ENCODE results near the gene CTNNA3. TPM values are rescaled to one million over a fixed set of nuclear protein-coding genes. Genes with fewer than 3 reads are reported as not detected.
"Not testable (repeated sequence)": the region's sequence is repeated elsewhere in the genome, so short reads cannot be mapped to it uniquely, and the experiment has no call there.

Gene CTNNA3
- total and polyA plus RNA-seq, 4 experiments from 2014 or later: not detected

DNA sequence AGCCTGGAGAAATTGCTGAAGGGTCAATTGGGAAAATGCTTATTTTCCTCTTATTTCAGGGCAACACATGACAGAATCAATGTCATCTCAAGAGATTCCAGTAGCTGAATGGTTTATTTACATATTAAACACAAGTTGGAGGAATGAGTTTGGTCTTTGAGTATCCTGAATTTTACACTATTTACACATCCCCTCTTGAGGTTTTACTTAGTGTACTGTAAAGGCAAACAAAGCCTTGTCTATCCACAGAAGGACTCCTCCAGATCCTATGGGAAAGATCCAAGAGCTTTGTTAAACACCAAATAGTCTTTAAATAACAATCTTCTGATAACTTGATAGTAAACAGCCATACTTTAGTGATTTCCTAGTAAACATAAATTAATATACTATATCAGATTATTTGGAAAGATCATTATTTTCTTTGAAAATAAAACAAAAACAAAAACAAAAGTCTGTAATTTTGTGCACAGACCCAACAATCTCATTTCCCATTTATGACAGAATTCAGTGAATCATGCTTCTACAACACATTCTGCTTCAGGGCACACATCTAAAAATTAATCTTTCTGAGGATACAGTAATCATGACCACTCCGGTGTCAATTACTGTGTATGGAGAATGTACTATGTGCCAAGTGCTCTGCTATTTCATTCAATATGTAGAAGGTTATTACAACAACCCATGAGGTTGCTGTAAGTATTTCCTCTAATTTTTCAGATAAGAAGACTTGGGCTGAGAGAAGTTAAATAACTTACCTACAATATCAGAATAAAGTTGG is 1345.2 kb downstream of the CTNNA3 start:
- intact Hi-C loops (cut with micrococcal nuclease): no loop called here
- H3K27ac Mint-ChIP-seq: no peak overlapping the region
- no peaks in the 10 kb centered on the region for H3K4me1 Mint-ChIP-seq
- ChIA-PET CTCF (ENCODE audit: partially characterized antibody) (no interaction called here), POLR2A (ENCODE audit: partially characterized antibody) (no interaction called here)
- Histone ChIP-seq H3K27me3 (ENCODE audit: insufficient read depth, low read length) (no peaks in the 10 kb centered on the region), H3K4me1 (ENCODE audit: insufficient read depth, low read length) (no peaks in the 10 kb centered on the region), H3K36me3 (ENCODE audit: insufficient read depth, low read length) (no peaks in the 10 kb centered on the region), H3K9me3 (ENCODE audit: control insufficient read depth in 1 of 2, low read length in 2 of 2) (no peaks in the 10 kb centered on the region), H3K4me3 (ENCODE audit: low read length in 2 of 2) (no peak overlapping the region), H3K27ac (ENCODE audit: low read depth, low read length) (no peak overlapping the region)
- peaks cover 0 to 10% (median 2%) of the 10 kb centered on the region in 8 donors for H3K9me3 Mint-ChIP-seq
- no peaks in the 10 kb centered on the region for H3K27me3 Mint-ChIP-seq
- no peak overlapping the region for H3K4me3 Mint-ChIP-seq
- DNase-seq: no peak
- no peaks in the 10 kb centered on the region for H3K36me3 Mint-ChIP-seq

DNA sequence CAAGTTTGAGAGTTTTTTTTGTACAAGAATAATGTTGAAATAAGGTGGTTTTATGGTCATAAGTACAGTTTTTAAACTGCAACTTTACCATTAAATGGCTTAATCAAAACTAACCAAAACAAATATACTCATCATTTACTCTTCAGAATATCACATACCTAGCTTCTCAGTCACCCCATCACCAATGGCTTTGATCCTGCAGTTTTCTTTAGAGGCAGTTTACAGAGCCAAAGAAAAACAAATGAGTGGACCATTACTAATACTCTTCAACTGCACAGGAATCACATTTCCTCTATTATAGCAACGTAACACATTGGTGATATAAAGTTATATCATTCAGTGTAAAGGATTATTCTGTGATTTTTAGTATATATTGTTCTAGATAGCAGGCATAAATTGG is 1346.3 kb downstream of the CTNNA3 start:
- Histone ChIP-seq H3K4me1 (ENCODE audit: insufficient read depth, low read length) (no peaks in the 10 kb centered on the region), H3K27ac (ENCODE audit: low read depth, low read length) (no peak overlapping the region), H3K27me3 (ENCODE audit: insufficient read depth, low read length) (no peaks in the 10 kb centered on the region), H3K4me3 (ENCODE audit: low read length in 2 of 2) (no peak overlapping the region), H3K36me3 (ENCODE audit: insufficient read depth, low read length) (no peaks in the 10 kb centered on the region), H3K9me3 (ENCODE audit: control insufficient read depth in 1 of 2, low read length in 2 of 2) (no peaks in the 10 kb centered on the region)
- intact Hi-C loops (cut with micrococcal nuclease): no loop called here
- no peak overlapping the region for H3K4me3 Mint-ChIP-seq
- no peak for DNase-seq
- no peak overlapping the region for H3K27ac Mint-ChIP-seq
- ChIA-PET POLR2A (ENCODE audit: partially characterized antibody) (no interaction called here), CTCF (ENCODE audit: partially characterized antibody) (no interaction called here)
- H3K36me3 Mint-ChIP-seq: no peaks in the 10 kb centered on the region
- peaks cover 0 to 10% (median 2%) of the 10 kb centered on the region in 8 donors for H3K9me3 Mint-ChIP-seq
- H3K4me1 Mint-ChIP-seq: no peaks in the 10 kb centered on the region
- no peaks in the 10 kb centered on the region for H3K27me3 Mint-ChIP-seq

DNA sequence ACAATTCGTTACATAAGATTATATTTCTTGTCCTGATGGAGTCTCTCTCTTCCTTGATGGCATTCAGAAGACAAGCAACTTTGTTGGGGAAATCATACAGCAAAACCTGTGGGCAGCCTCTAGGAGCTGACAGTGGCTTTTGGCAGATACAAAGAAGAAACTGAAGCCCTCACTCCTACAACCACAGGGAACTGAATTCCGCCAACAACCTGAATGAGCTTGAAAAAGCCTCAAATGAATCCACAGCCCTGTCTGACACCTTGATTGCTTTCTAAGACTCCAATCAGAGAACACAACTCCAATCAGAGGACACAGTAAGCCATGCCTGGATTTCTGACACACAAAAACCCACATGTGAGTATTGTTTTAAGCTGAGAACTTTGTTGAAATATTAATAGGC is 1346.9 kb downstream of the CTNNA3 start:
- H3K4me3 ChIP-seq (ENCODE audit: low read length in 2 of 2): no peak overlapping the region
- intact Hi-C loops (cut with micrococcal nuclease): no loop called here
- peaks cover 0 to 14% (median 2%) of the 10 kb centered on the region in 8 donors for H3K9me3 Mint-ChIP-seq
- H3K36me3 ChIP-seq (ENCODE audit: insufficient read depth, low read length): no peaks in the 10 kb centered on the region
- DNase-seq: no peak
- no peak overlapping the region for H3K4me3 Mint-ChIP-seq
- no peak overlapping the region for H3K27ac ChIP-seq (ENCODE audit: low read depth, low read length)
- no peaks in the 10 kb centered on the region for H3K36me3 Mint-ChIP-seq
- no peaks in the 10 kb centered on the region for H3K27me3 Mint-ChIP-seq
- ChIA-PET POLR2A (ENCODE audit: partially characterized antibody) (no interaction called here), CTCF (ENCODE audit: partially characterized antibody) (no interaction called here)
- H3K9me3 ChIP-seq (ENCODE audit: control insufficient read depth in 1 of 2, low read length in 2 of 2): no peaks in the 10 kb centered on the region
- no peaks in the 10 kb centered on the region for H3K4me1 ChIP-seq (ENCODE audit: insufficient read depth, low read length)
- no peak overlapping the region for H3K27ac Mint-ChIP-seq
- H3K4me1 Mint-ChIP-seq: no peaks in the 10 kb centered on the region
- no peaks in the 10 kb centered on the region for H3K27me3 ChIP-seq (ENCODE audit: insufficient read depth, low read length)

DNA sequence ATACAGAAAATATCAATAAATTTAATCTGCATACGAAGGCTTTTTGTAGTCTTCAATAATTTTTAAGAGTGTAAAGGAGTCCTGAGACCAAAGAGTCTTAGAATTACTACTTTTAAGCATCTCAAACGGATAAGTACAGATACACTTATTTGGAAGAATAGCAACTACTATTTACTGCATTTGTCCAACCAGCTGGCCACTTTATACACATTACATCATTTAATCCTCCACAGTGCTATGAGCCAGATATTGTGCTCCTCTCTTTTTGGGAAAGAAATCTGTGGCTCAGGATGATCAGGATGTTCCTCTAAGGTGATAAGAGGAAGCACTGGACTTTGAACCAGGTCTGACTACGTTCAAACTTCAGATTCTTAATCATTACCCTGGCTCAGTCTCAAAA is 1358.8 kb downstream of the CTNNA3 start:
- Histone ChIP-seq H3K27me3 (ENCODE audit: insufficient read depth, low read length) (no peaks in the 10 kb centered on the region), H3K9me3 (ENCODE audit: control insufficient read depth in 1 of 2, low read length in 2 of 2) (no peaks in the 10 kb centered on the region), H3K27ac (ENCODE audit: low read depth, low read length) (no peak overlapping the region), H3K4me1 (ENCODE audit: insufficient read depth, low read length) (no peaks in the 10 kb centered on the region), H3K4me3 (ENCODE audit: low read length in 2 of 2) (no peak overlapping the region), H3K36me3 (ENCODE audit: insufficient read depth, low read length) (no peaks in the 10 kb centered on the region)
- Mint-ChIP-seq H3K9me3 (peaks cover 3 to 17% (median 9%) of the 10 kb centered on the region in 8 donors), H3K4me1 (no peaks in the 10 kb centered on the region), H3K4me3 (no peak overlapping the region), H3K27me3 (no peaks in the 10 kb centered on the region), H3K36me3 (no peaks in the 10 kb centered on the region), H3K27ac (no peak overlapping the region)
- POLR2A ChIA-PET (ENCODE audit: partially characterized antibody): no interaction called here
- intact Hi-C loops (cut with micrococcal nuclease): no loop called here
- CTCF ChIA-PET (ENCODE audit: partially characterized antibody): no interaction called here
- no peak for DNase-seq

DNA sequence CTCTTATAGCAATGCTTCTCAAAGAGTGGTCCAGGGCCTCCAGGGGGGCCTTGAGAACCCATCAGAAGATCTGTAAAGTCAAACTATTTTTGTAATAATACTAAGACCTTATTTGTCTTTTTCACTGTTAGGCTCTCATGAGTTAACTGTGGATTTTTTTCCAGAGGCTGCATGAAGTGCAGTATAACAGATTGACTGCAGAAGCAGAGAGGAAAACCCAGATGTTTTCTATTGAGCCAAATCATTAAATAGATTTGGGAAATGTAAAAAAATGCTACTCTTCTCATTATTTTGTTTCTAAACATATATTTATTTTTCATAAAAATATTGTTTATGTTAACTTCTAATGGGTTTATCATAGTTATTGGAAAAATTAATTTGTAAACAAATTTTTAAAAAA is 1359.2 kb downstream of the CTNNA3 start:
- CTCF ChIA-PET (ENCODE audit: partially characterized antibody): no interaction called here
- peaks cover 3 to 17% (median 10%) of the 10 kb centered on the region in 8 donors for H3K9me3 Mint-ChIP-seq
- no peak for DNase-seq
- Histone ChIP-seq H3K27me3 (ENCODE audit: insufficient read depth, low read length) (no peaks in the 10 kb centered on the region), H3K9me3 (ENCODE audit: control insufficient read depth in 1 of 2, low read length in 2 of 2) (no peaks in the 10 kb centered on the region), H3K4me3 (ENCODE audit: low read length in 2 of 2) (no peak overlapping the region), H3K36me3 (ENCODE audit: insufficient read depth, low read length) (no peaks in the 10 kb centered on the region), H3K27ac (ENCODE audit: low read depth, low read length) (no peak overlapping the region), H3K4me1 (ENCODE audit: insufficient read depth, low read length) (no peaks in the 10 kb centered on the region)
- H3K27me3 Mint-ChIP-seq: no peaks in the 10 kb centered on the region
- no peaks in the 10 kb centered on the region for H3K36me3 Mint-ChIP-seq
- POLR2A ChIA-PET (ENCODE audit: partially characterized antibody): no interaction called here
- intact Hi-C loops (cut with micrococcal nuclease): no loop called here
- H3K4me3 Mint-ChIP-seq: no peak overlapping the region
- H3K4me1 Mint-ChIP-seq: no peaks in the 10 kb centered on the region
- no peak overlapping the region for H3K27ac Mint-ChIP-seq

DNA sequence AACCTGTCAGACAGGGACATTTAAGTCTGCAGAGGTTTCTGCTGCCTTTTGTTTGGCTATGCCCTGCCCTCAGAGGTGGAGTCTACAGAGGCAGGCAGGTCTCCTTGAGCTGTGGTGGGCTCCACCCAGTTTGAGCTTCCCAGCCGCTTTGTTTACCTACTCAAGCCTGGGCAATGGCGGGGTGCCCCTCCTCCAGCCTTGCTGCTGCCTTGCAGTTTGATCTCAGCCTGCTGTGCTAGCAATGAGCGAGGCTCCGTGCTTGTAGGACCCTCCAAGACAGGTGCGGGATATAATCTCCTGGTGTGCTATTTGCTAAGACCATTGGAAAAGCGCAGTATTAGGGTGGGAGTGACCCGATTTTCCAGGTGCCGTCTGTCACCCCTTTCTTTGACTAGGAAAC is 1360.2 kb downstream of the CTNNA3 start:
- H3K4me3 Mint-ChIP-seq; H3K27me3 ChIP-seq (ENCODE audit: insufficient read depth, low read length); H3K36me3 Mint-ChIP-seq; H3K27me3 Mint-ChIP-seq; CTCF ChIA-PET (ENCODE audit: partially characterized antibody); H3K27ac Mint-ChIP-seq; intact Hi-C loops (cut with micrococcal nuclease); H3K9me3 ChIP-seq (ENCODE audit: control insufficient read depth in 1 of 2, low read length in 2 of 2); POLR2A ChIA-PET (ENCODE audit: partially characterized antibody); H3K4me1 Mint-ChIP-seq; H3K4me3 ChIP-seq (ENCODE audit: low read length in 2 of 2); H3K27ac ChIP-seq (ENCODE audit: low read depth, low read length); H3K36me3 ChIP-seq (ENCODE audit: insufficient read depth, low read length); DNase-seq; H3K4me1 ChIP-seq (ENCODE audit: insufficient read depth, low read length): not testable (repeated sequence)
- H3K9me3 Mint-ChIP-seq: peaks cover 3 to 17% (median 12%) of the 10 kb centered on the region in 8 donors

DNA sequence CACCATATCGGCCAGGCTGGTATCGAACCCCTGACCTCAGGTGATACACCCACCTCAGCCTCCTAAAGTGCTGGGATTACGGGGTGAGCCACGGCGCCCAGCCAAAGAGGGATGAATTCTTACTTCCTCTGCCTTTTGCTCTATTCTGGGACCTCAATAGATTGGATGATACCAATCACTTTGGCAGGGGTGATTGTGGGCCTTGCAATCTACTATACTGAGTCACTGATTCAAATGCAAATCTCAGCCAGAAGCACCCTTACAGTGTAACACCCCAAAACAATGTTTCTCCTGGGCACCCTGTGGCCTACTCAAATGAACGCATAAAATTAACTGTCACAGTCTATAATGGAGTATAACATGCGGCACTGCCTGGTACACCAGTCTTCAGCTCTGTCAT is 1366.8 kb downstream of the CTNNA3 start:
- H3K4me1 ChIP-seq (ENCODE audit: insufficient read depth, low read length): no peaks in the 10 kb centered on the region

More for the DNA sequence above, 1366.8 kb downstream of the CTNNA3 start:
- H3K36me3 ChIP-seq (ENCODE audit: insufficient read depth, low read length): no peaks in the 10 kb centered on the region
- ChIA-PET POLR2A (ENCODE audit: partially characterized antibody) (no interaction called here), CTCF (ENCODE audit: partially characterized antibody) (no interaction called here)
- Mint-ChIP-seq H3K9me3 (peaks cover 2 to 12% (median 7%) of the 10 kb centered on the region in 8 donors), H3K4me1 (no peaks in the 10 kb centered on the region), H3K27me3 (no peaks in the 10 kb centered on the region), H3K27ac (no peak overlapping the region), H3K36me3 (no peaks in the 10 kb centered on the region), H3K4me3 (no peak overlapping the region)
- H3K4me3 ChIP-seq (ENCODE audit: low read length in 2 of 2): no peak overlapping the region
- no peak for DNase-seq
- intact Hi-C loops (cut with micrococcal nuclease): no loop called here
- no peaks in the 10 kb centered on the region for H3K9me3 ChIP-seq (ENCODE audit: control insufficient read depth in 1 of 2, low read length in 2 of 2)
- no peaks in the 10 kb centered on the region for H3K27me3 ChIP-seq (ENCODE audit: insufficient read depth, low read length)
- no peak overlapping the region for H3K27ac ChIP-seq (ENCODE audit: low read depth, low read length)
